Dedifferentiated amniotic fluid mesenchymal stem cell (primary cell): ENCODE measurements around the gene CKAP4.

ENCODE experiments used
- DNase-seq: peaks from one replicate; pipeline ENCODE4 v3.0.0-alpha.2; 2016; ENCODE audit errors: extremely low spot score

CKAP4 gene

GRCh38 chr12:106197906-106198623 lies 49.8 kb downstream of the CKAP4 start:
- no peak for DNase-seq

- peak; percentile 90 for DNase-seq
Observed at GRCh38 chr12:106195621-106196027, 52.2 kb downstream of the CKAP4 start.

- no peak for DNase-seq
Observed at GRCh38 chr12:106194351-106194750, 53.5 kb downstream of the CKAP4 start.

- DNase-seq = peak; percentile 10
Observed at GRCh38 chr12:106193394-106194215, 54.2 kb downstream of the CKAP4 start.

- peak; percentile 14 for DNase-seq
Observed at GRCh38 chr12:106192659-106193393, 55.0 kb downstream of the CKAP4 start.

- DNase-seq = no peak
Observed at GRCh38 chr12:106190581-106190980, 57.2 kb downstream of the CKAP4 start.

- DNase-seq = no peak
Observed at GRCh38 chr12:106189341-106189740, 58.5 kb downstream of the CKAP4 start.

- DNase-seq = no peak
Observed at GRCh38 chr12:106188256-106188655, 59.6 kb downstream of the CKAP4 start.
